ENCODE data around the gene USP36. TPM values are rescaled to one million over a fixed set of nuclear protein-coding genes. Genes with fewer than 3 reads are reported as not detected.
A peak's percentile ranks its signal among the peaks of the same experiment; 100 is the strongest.
"Not testable (repeated sequence)": the region's sequence is repeated elsewhere in the genome, so short reads cannot be mapped to it uniquely, and the experiment has no call there.

Gene USP36
- total RNA-seq, 1 experiment from 2014 or later = 24.6 TPM

DNA sequence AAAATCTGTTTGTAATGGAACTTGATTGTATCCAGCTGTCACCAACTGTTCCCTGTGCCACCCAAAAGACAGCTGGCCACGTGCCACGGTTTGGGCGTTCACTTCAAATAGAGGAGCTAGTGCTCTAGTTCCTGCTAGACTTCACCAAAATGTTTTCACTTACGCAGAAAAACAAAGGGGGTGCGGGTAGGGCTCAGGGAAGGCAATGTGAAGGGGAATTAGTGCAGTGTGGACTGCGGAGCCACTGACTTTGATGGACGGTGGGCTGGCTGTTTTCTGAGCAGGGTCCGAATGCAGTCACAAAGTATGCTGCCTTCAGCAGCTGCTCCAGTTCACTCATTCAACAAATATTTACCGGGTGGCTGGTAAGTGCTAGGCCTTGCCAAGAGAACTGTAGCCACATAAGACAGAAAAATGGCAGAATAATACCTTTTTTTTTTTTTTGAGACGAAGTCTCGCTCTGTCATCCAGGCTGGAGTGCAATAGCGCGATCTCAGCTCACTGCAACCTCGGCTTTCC, 50.9 kb downstream of the USP36 start:
- Histone ChIP-seq H3K36me3 (replicated peaks; ENCODE audit: control insufficient read depth, insufficient read depth, low read length) (peaks cover 3% of the 10 kb centered on the region), H3K4me3 (ENCODE audit: insufficient read depth, low read depth, low read length) (no peak overlapping the region), H3K27me3 (ENCODE audit: control insufficient read depth, insufficient read depth, low read length) (no peaks in the 10 kb centered on the region)
- DNase-seq = no peak

DNA sequence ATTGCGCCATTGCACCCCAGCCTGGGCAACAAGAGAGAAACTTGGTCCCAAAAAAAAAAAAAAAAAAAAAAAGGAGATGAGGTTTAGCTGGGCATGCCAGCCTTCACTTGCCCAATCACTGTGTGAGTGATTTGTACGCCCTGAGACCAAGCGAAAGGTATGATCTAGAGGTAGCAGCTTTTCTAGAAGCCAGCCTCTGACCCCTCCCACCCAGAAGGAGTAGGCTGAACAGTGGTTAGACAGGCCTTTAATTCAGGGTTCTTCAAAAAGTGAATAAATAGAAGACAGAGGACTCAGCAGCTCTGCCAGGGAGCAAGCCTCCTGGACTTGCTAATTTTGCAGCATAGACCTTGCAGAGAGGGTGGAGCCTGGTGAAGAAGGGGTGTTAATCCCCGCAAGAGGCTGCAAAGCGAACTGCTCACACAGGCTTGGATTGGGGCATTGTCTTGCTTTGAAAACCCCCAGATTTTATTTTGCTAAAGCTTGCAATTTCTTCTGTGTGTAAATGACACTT, 51.4 kb downstream of the USP36 start:
- DNase-seq = no peak
- Histone ChIP-seq H3K4me3 (ENCODE audit: insufficient read depth, low read depth, low read length) (no peak overlapping the region), H3K27me3 (ENCODE audit: control insufficient read depth, insufficient read depth, low read length) (no peaks in the 10 kb centered on the region), H3K36me3 (replicated peaks; ENCODE audit: control insufficient read depth, insufficient read depth, low read length) (peaks cover 3% of the 10 kb centered on the region)

DNA sequence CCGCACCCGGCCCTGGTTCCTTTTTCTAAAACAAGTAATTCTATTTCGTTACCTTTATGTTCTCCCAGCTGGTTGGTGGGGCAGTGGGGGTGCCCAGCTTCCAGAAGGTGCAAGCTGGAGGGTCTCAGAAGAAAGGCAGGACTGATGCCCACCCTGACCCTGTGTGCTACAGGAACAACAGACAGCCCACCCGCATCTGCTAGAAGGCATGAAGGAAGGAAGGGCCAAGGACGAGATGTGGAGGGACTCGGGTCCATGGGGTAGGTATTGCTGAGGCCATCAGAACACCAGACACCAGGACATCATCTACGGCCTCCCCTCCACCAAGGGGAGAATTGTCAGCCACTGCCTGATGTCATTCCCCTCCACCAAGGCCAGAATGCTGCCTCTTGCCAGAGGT, 52.2 kb downstream of the USP36 start:
- no peak for DNase-seq
- peaks cover 2% of the 10 kb centered on the region for H3K36me3 ChIP-seq (replicated peaks; ENCODE audit: control insufficient read depth, insufficient read depth, low read length)
- no peak overlapping the region for H3K4me3 ChIP-seq (ENCODE audit: insufficient read depth, low read depth, low read length)
- no peaks in the 10 kb centered on the region for H3K27me3 ChIP-seq (ENCODE audit: control insufficient read depth, insufficient read depth, low read length)

DNA sequence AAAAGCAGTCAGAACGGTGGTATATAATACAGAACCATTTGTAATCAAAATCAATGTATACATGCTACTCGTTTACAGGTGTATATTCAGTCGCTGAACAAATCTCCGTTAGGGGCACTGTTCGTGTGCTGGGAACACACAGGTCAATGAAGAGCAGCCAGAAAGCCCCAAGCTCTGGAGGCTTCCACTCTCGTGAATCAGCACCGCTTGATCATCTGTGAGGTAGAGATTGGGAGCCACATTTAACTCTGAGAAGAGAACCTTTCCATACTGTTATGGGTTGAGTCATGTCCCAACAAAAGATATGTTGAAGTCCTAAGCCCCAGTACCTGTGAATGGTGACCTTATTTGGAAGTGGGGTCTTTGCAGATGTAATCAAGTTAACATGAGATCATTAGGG, 53.2 kb downstream of the USP36 start:
- Histone ChIP-seq H3K27me3 (ENCODE audit: control insufficient read depth, insufficient read depth, low read length) (no peaks in the 10 kb centered on the region), H3K36me3 (replicated peaks; ENCODE audit: control insufficient read depth, insufficient read depth, low read length) (no peaks in the 10 kb centered on the region), H3K4me3 (ENCODE audit: insufficient read depth, low read depth, low read length) (no peak overlapping the region)
- peak; percentile 41 for DNase-seq

DNA sequence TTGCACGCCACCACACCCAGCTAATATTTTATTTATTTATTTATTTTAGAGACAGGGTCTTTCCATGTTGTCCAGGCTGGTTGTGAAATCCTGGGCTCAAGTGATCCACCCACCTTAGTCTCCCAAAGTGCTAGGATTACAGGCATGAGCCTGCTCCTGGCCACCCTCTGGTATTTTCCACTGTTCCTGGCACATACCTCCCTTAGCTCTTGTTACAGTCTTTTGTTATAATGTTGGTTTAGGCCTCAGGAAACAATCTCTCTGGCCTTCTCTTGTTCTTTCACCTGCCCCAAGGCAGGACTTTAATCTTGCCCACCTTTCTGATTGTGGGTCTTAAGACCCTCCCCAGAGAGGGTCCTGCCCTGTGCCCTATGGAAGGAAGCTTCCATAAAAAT, 55.0 kb downstream of the USP36 start:
- DNase-seq = no peak
- Histone ChIP-seq H3K4me3 (ENCODE audit: insufficient read depth, low read depth, low read length) (no peak overlapping the region), H3K27me3 (ENCODE audit: control insufficient read depth, insufficient read depth, low read length) (no peaks in the 10 kb centered on the region)

DNA sequence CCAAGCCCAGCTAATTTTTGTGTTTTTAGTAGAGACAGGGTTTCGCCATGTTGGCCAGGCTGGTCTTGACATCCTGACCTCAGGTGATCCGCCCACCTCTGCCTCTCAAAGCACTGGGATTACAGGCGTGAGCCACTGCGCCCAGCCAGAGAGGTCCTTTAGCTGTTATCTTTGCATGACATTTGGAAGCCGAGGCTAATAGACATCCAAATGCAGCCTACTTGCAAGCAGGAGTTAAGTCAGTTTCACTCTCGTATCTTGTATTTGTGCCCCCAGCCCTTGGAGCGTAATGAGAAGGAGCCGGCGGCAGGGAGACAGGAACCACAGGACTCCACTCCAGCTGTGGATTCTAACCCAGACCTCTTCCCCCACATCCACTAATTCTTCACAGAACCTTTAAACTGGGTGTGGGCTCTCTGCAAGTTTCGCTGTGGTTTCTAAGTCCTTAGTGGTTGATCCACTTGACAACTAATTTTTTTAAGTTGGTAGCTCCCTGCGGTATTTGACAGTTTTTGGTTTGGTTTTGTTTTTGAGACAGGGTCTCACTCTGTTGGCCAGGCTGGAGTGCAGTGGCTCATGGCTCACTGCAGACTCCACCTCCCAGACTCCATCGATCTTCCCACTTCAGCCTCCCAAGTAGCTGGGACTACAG, 55.5 kb downstream of the USP36 start:
- no peaks in the 10 kb centered on the region for H3K27me3 ChIP-seq (ENCODE audit: control insufficient read depth, insufficient read depth, low read length)

More for the DNA sequence above, 55.0 kb downstream of the USP36 start:
- no peaks in the 10 kb centered on the region for H3K36me3 ChIP-seq (replicated peaks; ENCODE audit: control insufficient read depth, insufficient read depth, low read length)

DNA sequence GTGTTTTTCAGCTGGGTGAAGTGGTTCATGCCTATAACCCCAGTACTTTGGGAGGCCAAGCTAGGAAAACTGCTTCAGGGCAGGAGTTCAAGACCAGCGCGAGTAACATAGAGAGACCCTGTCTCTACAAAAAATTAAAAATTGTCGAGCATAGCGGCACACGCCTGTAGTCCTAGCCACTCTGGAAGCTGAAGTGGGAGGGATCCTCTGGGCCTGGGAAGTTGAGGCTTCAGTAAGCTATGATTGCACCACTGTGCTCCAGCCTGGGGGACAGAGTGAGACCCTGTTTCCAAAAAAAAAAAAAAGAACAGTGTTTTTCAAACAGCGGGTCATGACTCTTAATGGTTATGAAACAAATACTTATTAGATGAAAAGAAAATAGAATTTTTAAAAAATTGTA, 56.3 kb downstream of the USP36 start:
- Histone ChIP-seq H3K27me3 (ENCODE audit: control insufficient read depth, insufficient read depth, low read length) (no peaks in the 10 kb centered on the region), H3K36me3 (replicated peaks; ENCODE audit: control insufficient read depth, insufficient read depth, low read length) (no peaks in the 10 kb centered on the region), H3K4me3 (ENCODE audit: insufficient read depth, low read depth, low read length) (no peak overlapping the region)
- DNase-seq = no peak

More for the DNA sequence above, 55.5 kb downstream of the USP36 start:
- DNase-seq = no peak
- Histone ChIP-seq H3K36me3 (replicated peaks; ENCODE audit: control insufficient read depth, insufficient read depth, low read length) (no peaks in the 10 kb centered on the region), H3K4me3 (ENCODE audit: insufficient read depth, low read depth, low read length) (no peak overlapping the region)

DNA sequence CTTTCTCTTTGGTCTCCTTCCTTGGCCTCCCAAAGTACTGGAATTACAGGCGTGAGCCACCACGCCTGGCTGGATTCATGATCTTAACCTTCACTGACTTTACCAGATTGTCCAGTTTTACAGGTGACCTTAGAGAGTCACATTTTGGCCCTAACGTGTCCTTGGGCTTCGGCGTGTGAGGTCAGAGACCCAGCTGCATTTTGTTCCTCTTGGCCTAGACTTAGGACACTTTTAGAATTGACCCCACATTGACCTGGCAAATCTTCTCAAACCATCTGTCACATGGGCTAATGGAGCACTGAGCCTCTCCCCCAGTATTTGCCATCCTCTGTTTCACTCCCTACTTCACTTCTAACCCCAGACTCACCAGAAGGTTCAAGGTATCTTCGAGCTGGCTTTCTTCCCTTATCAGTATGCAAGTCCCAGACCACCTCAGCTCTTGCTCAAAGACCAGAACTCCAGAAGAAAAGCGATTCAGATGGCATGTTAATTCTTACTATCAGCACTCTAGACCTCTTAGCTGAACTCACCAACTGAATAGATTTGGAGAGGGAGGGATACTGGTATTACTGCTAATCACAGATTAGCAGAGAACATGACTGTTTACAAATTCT, 56.8 kb downstream of the USP36 start:
- Histone ChIP-seq H3K36me3 (replicated peaks; ENCODE audit: control insufficient read depth, insufficient read depth, low read length) (no peaks in the 10 kb centered on the region), H3K27me3 (ENCODE audit: control insufficient read depth, insufficient read depth, low read length) (no peaks in the 10 kb centered on the region), H3K4me3 (ENCODE audit: insufficient read depth, low read depth, low read length) (no peak overlapping the region)
- DNase-seq = no peak

DNA sequence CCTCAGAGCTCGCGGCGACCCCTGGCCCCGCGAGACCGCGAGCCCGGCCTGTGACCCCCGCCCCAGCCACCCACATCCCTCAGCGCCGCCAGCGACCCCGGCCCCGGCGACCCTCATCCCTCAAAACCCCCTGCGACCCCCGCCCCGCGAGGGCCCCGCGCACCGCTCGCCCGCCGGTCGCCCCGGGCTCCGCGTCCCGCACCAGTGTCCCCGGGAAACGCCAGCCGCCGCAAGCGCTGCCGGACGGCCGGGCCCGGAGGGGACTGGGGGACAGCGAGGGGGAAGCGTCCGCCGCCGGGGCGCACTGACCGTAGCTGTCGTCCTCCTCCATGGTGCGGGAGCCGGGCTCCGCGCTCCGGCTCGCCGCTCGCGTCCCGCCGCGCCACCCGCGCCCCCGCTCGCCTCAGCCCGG, 58.7 kb downstream of the USP36 start, which contains the start of gene CYTH1:
Gene CYTH1 (minus strand): TSS at position 381 of the 412 bp plus-strand sequence. CDS start 50 bp downstream, at position 331.
- Histone ChIP-seq H3K36me3 (replicated peaks; ENCODE audit: control insufficient read depth, insufficient read depth, low read length) (no peaks in the 10 kb centered on the region), H3K27me3 (ENCODE audit: control insufficient read depth, insufficient read depth, low read length) (no peaks in the 10 kb centered on the region), H3K4me3 (ENCODE audit: insufficient read depth, low read depth, low read length) (peak within 1 kb of the TSS; percentile 73)
- DNase-seq = no peak

DNA sequence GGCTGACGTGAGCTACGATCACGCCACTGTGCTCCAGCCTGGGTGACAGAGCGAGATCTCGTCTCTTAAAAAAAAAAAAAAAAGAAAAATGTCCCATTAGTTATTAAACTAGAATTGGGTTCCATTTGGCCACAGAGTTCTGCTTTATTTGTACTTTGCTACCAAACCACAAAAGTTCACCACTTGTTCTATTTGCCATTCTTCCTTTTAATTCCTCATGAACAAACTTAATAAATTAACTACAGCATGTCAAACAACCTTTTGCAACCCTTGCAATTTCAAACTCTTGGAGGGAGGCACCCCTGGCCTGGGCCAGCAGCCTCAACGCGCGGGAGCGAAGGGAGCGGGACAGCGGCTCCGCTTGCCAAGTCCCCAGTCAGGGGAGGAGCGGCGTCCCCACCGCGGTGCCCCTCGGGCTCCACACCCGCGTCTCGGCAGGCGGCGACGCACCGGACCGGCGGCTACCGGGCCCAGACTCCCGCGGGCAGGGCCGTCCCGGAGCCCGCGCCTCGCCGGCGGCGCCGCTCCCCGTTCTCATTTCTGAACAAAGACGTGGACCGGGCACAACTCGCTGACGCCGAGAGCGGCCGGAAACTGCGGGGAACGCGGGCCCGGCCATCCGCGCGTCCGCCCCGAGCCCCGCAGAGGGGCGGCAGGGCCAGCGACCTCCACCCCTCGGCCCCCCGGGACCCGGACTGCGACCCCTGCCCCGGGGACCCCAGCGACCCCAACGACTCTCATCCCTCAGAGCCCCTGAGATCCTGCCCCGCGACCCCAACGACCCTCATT, 59.3 kb downstream of the USP36 start:
- Histone ChIP-seq H3K4me3 (ENCODE audit: insufficient read depth, low read depth, low read length) (peak overlapping the region; percentile 73), H3K27me3 (ENCODE audit: control insufficient read depth, insufficient read depth, low read length) (no peaks in the 10 kb centered on the region), H3K36me3 (replicated peaks; ENCODE audit: control insufficient read depth, insufficient read depth, low read length) (no peaks in the 10 kb centered on the region)
- peak; percentile 76 for DNase-seq

DNA sequence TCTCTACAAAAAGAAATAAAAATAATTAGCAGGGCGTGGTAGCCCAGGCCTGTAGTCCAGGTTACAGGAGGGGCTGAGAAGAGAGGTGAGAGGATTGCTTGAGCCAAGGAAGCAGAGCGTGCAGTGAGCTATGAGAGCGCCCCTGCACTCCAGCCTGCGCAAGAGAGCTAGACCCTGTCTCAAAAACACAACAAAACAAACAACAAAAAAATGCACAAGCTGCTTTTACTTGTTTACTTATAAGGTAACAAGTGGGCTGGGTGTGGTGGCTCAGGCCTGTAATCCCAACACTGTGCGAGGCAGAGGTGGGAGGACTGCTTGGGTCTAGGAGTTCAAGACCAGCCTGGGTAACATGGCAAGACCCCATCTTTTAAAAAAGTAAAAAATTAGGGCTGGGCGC, 60.3 kb downstream of the USP36 start:
- no peak overlapping the region for H3K4me3 ChIP-seq (ENCODE audit: insufficient read depth, low read depth, low read length)

DNA sequence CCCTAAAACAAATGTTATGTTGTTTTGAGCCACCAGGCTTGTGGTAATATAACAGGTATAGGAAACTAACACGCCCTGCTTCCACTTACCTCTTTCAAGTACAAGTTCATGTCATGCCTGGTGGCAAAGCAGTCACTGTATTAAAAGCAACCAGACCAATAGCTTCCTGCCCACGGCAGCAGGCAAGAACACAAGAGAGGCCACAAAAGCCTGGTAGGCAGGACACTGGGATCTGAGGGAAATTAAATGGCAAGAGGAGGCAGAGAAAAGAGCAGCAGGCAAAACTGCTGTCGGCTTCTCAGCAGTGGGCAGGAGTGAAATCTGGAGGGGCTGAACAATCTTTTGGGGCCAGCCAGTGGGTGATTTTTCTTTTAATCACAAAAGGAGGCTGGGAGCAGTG, 60.8 kb downstream of the USP36 start:
- no peaks in the 10 kb centered on the region for H3K27me3 ChIP-seq (ENCODE audit: control insufficient read depth, insufficient read depth, low read length)
- no peak overlapping the region for H3K4me3 ChIP-seq (ENCODE audit: insufficient read depth, low read depth, low read length)
- no peaks in the 10 kb centered on the region for H3K36me3 ChIP-seq (replicated peaks; ENCODE audit: control insufficient read depth, insufficient read depth, low read length)
- no peak for DNase-seq

More for the DNA sequence above, 60.3 kb downstream of the USP36 start:
- no peak for DNase-seq
- no peaks in the 10 kb centered on the region for H3K27me3 ChIP-seq (ENCODE audit: control insufficient read depth, insufficient read depth, low read length)
- no peaks in the 10 kb centered on the region for H3K36me3 ChIP-seq (replicated peaks; ENCODE audit: control insufficient read depth, insufficient read depth, low read length)

DNA sequence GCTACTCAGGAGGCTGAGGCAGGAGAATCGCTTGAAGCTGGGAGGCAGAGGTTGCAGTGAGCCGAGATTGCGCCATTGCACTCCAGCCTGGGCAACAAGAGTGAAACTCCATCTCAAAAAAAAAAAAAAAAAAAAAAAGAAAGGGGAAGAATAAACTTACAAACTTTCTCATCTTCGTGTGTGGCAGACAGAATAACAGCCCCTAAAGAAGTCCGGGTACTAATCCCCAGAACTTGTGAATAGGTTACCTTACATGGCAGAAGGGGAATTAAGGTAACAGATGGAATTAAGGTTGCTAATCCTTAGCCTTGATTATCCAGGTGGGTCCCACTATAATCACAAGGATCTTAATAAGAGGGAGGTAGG, 61.3 kb downstream of the USP36 start:
- not testable (repeated sequence) for H3K27me3 ChIP-seq (ENCODE audit: control insufficient read depth, insufficient read depth, low read length); DNase-seq; H3K36me3 ChIP-seq (replicated peaks; ENCODE audit: control insufficient read depth, insufficient read depth, low read length); H3K4me3 ChIP-seq (ENCODE audit: insufficient read depth, low read depth, low read length)

DNA sequence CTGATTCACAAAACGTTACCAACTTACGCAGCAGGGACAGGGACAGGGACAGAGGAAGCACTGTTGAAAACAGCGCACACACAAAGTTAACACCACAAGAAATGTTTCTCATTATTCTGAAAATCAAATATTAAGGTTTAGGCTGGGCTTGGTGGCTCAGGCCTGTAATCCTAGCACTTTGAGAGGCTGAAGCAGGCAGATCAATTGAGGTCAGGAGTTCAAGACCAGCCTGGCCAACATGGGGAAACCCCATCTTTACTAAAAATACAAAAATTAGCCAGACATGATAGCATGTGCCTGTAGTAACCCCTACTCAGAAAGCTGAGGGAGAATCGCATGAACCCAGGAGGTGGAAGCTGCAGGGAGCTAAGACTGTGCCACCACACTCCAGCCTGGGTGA, 62.7 kb downstream of the USP36 start:
- no peak overlapping the region for H3K4me3 ChIP-seq (ENCODE audit: insufficient read depth, low read depth, low read length)
- no peak for DNase-seq
- no peaks in the 10 kb centered on the region for H3K36me3 ChIP-seq (replicated peaks; ENCODE audit: control insufficient read depth, insufficient read depth, low read length)
- no peaks in the 10 kb centered on the region for H3K27me3 ChIP-seq (ENCODE audit: control insufficient read depth, insufficient read depth, low read length)

All from H7 (cell line).